HG02981 (cell line): ENCODE results near the gene CCT3.
A peak's percentile ranks its signal among the peaks of the same experiment; 100 is the strongest.

Experiments
- ATAC-seq: cut with Tn5 transposase; IDR thresholded peaks from one replicate; pipeline ENCODE4 v1.9.1; 2021; ENCODE audit warnings: mild to moderate bottlenecking, moderate library complexity; ENCODE audit not compliant: unreplicated experiment

Gene CCT3

DNA sequence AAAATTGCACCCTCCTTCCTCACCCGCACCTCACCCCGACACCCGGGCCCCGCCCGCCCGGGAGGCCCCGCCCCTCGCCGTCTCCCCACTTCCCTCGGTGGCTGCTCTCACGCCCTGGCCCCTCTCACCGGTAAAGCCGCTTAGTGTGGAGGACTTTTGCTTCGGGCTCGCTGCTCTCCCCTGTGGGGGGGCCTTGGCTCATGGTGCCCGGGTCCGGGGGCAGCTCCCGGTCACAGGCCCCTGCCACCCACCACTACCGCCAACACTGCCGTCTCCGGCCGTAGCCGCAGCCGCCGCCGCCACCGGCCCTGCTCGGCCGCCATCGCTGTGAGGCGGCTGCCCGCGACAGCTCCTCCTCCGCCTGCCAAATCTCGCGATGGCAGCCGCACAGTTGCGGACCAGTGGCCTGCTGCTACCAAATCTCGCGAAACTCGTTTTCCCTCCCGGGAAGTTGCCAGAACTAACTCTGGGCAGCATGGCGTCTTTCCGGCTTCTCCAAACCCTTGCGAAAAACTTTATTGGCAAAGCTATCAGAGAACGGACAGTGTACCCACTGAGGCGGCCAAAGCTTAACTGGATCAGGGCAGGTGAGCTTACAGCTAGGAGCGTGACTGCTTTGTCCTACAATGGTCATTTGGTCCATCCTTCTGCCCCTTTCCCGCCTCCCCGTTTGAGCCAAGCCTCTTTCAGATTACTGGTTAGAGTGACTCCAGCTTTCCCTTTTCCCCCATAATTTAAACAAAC, 55.4 kb downstream of the CCT3 start, which contains the start of gene SMG5:
TSS of gene SMG5 (minus strand) at position 347 of the 744 bp plus-strand sequence. CDS start at position 202, 145 bp downstream.
- peak; percentile 78 for ATAC-seq

DNA sequence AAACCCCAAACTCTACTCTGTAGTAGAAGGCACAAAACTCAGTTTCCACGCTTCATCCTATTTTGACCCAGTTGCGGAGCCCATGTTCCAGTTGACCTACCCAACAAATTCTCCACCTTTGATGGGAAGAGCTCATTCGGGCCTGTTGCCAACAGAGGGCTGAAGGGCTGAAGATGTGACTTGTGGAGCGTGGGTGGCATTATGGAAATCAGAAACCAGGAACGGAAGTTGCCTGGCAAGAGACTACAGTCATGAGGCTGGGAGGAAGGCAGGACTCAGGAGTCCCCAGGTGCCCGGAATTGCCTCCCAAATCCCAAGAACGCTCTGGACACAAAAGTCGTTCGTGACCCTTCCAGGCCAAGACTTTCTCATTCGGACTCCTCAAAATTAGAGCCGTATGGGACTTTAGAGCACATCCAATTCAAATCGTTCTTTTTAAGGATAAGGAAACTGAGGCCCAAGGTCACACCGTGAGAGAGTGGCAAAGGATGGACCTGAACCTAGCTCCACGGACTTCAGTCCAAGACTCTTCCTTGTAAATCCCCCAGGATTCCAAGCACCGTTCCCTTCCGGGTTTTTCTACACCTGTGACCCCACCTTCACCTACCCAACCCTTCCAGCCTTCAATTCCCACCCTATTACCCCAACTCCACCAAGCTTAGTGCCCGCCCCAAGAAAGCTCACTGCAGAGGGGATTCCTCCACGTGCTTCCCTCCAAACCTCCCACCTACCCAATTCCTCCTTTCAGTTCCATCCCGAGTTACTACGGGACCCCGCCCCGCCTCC, 56.2 kb downstream of the CCT3 start:
- ATAC-seq: peak; percentile 3

DNA sequence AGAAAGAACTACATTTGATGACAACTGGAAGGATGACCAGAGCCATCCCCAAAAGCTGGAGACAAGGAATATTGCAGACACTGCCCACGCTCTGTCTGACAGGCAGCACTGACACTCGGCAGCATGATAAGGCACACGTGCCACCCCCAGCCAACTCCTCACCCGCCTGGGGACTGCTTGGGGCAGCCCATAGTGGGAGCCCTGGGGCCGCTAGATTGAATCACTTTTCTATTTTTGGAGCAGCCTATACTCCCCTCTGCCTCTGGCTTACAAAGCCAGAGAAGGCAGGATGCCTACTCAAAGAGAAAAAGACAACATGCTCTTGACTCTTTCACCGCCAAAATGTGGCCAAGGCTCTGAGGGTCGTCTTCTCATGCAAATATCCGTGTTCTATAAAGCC, 56.8 kb downstream of the CCT3 start:
- ATAC-seq: peak; percentile 37

DNA sequence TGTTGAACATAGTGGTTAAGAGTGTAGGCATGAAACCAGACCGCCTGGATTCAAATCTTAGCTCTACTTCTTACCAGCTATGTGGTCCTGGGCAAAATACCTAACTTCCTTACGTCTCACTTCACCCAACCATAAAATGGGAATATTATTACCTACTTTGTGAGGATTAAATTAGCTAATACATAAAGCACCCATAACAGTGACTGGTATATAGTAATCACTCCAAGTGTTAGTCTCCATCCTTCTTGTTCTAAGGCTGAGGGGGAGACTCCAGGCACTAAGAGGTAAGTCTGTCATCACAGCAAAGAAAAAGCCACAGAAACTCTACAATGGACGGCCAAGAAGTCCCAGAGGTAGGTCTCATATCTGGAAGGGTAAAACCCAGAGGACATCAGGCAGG, 58.3 kb downstream of the CCT3 start:
- no peak for ATAC-seq

DNA sequence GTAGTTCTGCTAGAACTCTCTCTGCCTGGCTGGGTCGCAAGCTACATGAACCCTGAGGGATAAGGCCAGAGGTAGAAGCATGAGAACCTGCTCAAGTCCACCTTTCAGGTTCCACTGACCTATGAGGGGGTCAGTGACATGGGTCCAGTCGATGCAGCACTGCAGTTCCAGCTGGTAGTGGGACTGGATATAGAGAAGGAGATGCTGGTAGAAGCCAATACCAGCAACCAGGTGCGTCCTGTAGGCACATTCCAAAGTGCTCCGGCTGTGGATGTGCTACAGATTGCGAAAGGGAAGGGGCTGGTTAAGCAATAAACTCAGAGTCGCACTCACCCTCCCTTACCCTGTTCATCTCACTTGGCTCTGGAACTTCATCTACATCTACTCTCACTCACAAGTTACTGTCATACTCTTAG, 61.1 kb downstream of the CCT3 start:
- ATAC-seq: no peak

DNA sequence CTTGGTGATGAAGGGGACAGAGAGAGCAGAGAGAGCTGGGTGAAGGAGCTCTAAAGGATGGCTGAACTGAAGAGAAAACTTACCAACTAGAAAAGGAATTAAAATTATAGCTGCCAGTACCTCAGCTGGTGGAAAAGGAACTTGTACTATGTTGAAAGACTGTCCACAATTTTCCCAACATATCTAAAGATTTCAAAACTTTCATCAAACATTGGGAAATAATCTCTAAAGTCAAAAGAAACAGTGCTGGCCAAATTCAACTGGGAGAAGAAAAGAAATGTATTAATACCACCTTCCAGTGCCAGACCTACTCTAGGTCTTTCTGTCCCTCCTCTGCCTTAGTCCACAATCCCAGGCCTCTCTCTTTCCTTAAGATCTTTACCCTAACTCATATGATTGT, 61.6 kb downstream of the CCT3 start:
- ATAC-seq: no peak

DNA sequence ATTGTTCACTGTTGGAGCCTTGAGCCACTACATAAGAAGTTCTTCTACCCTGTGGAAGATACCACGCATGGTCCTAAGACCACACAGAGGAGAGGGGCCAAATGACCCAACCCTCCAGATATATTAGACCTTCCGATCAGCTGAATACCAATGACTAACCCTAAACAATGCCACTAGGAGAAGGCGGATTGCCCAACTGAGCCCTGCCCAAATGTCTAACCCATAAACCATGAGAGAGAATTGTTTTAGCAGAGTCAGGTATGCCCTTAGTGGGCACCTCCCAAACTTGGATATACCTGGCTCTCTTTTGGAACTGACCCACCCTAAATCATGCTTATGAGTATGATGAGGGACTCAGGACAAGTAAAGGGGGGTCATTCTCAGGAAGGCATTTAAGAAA, 67.8 kb downstream of the CCT3 start:
- ATAC-seq: no peak

DNA sequence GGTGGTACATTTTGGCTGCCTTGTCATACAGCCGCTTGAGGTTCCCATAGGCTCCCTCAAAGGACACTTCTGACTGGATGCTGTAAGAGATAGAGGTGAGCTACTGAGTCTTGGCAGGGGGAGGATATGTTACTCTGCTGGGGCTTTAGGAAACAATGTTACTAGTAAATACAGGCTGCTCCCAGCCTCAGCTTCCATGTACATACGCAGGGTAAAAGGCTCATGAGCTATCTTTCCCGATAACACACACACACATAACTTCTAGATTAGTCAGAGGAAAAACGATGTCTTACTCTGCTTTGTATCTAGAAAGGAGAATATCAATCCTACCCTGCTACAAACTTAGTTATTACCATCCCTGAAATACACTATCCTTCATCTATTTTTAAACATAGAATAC, 69.8 kb downstream of the CCT3 start:
- ATAC-seq: no peak

DNA sequence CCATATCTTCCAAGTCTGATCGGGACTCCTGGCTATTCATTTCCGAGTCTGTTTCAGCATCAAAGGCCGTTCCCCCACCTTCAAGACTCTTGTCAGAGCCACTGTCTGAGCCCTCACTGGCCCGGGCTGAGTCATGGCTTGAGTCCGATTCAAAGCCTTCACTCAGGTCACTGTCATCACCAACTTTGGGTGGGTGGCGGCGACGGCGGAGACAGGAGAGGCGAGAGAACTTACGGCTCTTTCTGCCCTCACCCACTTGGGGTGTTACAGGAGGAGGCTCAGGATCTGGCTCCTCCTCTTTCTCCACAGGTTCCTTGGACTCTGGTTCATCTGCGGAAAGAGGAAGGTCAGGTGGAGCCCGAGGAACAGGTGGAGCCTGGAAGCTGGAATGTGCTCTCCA, 72.0 kb downstream of the CCT3 start:
- ATAC-seq: no peak

DNA sequence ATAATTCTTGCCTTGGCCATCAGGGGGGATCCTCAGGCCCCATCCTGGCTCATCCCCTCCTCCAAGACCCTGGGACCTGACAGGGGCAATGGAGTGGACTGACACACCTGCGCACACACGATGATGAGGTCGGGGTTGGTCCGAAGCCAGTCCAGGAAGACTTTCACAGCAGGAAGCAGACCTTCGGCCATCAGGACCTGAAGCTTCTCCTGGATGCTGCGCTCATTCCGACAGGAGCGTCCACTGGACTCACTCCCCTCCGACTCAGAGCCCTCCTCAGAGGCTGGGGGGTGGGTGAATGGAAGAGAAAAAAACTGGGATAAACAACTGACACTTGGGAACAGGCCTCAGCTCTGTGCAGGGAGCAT, 74.8 kb downstream of the CCT3 start:
- no peak for ATAC-seq

DNA sequence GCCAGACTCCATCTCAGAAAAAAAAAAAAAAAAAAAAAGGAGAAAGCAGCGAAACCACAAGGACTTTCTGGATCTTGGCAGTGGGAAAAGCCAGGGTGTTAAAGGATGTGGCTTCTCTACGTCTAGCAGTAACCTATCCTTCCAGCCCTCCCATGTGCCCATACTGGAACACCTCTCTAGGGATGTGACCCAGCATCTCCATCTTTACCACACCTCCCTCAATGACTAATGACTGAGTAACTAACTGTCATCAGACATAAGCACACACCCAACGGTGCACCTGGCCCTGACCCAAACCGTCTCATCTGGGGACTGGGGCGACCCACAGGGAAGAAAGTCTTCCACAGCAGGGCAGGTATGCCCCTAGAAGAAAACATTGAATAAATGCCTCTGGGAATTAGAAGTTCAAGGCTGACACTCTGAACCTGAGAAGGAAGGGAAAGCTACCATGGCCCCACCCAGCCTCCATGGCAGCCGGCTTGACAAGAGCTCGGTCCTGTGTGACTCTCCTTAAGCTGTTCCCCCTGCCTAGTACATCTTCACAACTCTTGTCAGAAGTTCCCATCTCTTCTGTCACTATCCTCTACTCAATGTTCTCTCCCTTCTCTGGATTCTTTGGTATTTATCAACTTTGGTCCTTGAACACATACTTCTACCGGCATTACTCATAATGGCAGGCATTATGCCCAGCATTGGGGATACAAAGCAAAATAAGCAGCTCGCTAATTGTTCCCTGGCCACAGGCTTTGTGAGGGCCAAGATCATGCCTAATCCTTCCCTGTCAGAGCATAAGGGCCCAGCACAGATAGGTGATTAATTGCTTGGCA, 75.4 kb downstream of the CCT3 start:
- ATAC-seq: no peak

DNA sequence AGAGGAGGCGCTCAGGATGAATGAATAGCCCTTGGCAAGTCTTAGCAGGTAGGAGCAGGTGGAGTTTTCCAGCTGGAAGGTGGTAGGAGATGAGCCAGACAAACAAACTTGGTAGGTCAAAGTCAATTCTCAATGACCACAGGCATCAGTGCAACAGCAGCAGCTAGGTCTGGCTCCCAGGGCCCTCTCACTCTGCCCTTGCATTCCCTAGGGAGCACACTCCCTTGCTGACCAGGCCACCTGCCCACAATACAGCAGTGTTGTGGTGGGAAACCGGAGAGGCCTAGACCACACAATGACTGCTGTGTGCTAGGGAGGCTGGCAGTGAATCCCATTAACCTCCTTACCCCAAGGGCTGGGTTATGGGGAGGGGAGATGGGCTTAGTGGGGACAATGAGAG, 77.2 kb downstream of the CCT3 start:
- no peak for ATAC-seq

DNA sequence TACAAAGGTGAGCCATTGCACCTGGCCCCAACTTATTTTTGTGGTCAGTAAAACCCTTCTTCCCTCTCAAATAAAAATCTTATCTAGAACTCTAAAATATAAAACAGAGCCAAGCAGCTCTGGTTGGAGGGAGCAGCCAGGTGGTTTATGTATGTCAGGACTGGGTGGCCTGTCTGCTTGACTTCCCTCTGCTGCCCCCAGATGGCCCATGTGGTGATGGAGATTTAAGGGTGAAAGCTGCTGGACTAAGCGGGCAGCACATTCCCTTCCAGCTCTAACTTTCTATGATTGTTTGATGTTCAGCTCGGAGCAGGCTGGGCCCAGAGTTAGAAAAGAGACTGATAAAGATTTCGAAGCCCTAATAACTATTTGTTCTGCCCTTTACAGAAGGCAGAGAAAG, 78.3 kb downstream of the CCT3 start:
- ATAC-seq: no peak
